K562 (cell line): ENCODE data around the gene CMTM8. TPM values are rescaled to one million over a fixed set of nuclear protein-coding genes. Genes with fewer than 3 reads are reported as not detected.

Experiments
- ATAC-seq: fragments of 200-7000 bp; cut with Tn5 transposase; 3 replicates; pipeline ENCODE4 v1.9.1; 2020; ENCODE audit warnings: moderate library complexity
- BruUV-seq: library from RNA; stranded (reverse); fragments of 400-500 nt; replicated peaks from 2 replicates; lab custom pipeline; 2021; lab: Mats Ljungman, UMichigan
- CTCF ChIA-PET: fragments of 300-600 bp; formaldehyde crosslinking; extraction: SDS; loops from one replicate; lab custom pipeline; 2021; ENCODE audit warnings: low intra/inter-chr PET ratio; lab: Yijun Ruan, JAX
- POLR2A ChIA-PET: fragments of 300-600, 350-650 bp; sonication (Branson Sonifier 250); formaldehyde crosslinking; extraction: SDS; loops from one replicate; lab custom pipeline; 2021; ENCODE audit warnings: antibody characterized with exemption, inconsistent platforms; lab: Yijun Ruan, JAX
- DNase-seq, 4 experiments: peaks; one replicate each; pipeline versions ENCODE4 v3.0.0 to v3.0.0-alpha.2; 2011 to 2018; ENCODE audit warnings: low spot score in 3 of 4, mixed read lengths in 3 of 4; ENCODE audit errors: extremely low read depth in 1 of 4
- FAIRE-seq: peaks from 2 replicates; lab custom pipeline; 2011; peaks lifted over from hg19 to GRCh38; lab: Jason Lieb, UNC
- H2AFZ ChIP-seq: 2 replicates; pipeline ENCODE4 v1.6.0; 2011; ENCODE audit warnings: low read depth, low read length, control low read depth, inconsistent platforms
- H3K27ac ChIP-seq: fragments of 200-600 bp; 3 replicates; pipeline ENCODE4 v1.8.0; 2011; ENCODE audit warnings: low read depth, mild to moderate bottlenecking, control low read depth, inconsistent platforms, low read length, moderate library complexity, mixed read lengths; ENCODE audit errors: extremely low read depth
- H3K27me3 ChIP-seq, 2 experiments: fragments of 300-600 bp in 1 of 2; 2 replicates in 1 of 2; 3 replicates in 1 of 2; pipeline versions ENCODE4 v1.6.0 to v1.8.0; 2011; ENCODE audit warnings: inconsistent platforms in 2 of 2, low read length in 2 of 2, mild to moderate bottlenecking in 1 of 2, mixed read lengths in 1 of 2, moderate library complexity in 1 of 2; ENCODE audit not compliant: control insufficient read depth in 2 of 2, insufficient read depth in 2 of 2
- H3K36me3 ChIP-seq: fragments of 300-600 bp; 3 replicates; pipeline ENCODE4 v1.8.0; 2011; ENCODE audit warnings: mild to moderate bottlenecking, low read length, inconsistent platforms; ENCODE audit not compliant: control insufficient read depth, insufficient read depth
- H3K4me1 ChIP-seq, 2 experiments: fragments of 200-600 bp in 1 of 2; replicated peaks in 1 of 2; 2 replicates in 1 of 2; 3 replicates in 1 of 2; pipeline versions ENCODE4 v1.5.1 to v1.8.0; 2011; ENCODE audit warnings: inconsistent platforms in 2 of 2, low read length in 2 of 2, mild to moderate bottlenecking in 1 of 2, mixed read lengths in 1 of 2, moderate library complexity in 1 of 2; ENCODE audit not compliant: control insufficient read depth in 2 of 2, insufficient read depth in 2 of 2
- H3K4me2 ChIP-seq: 2 replicates; pipeline ENCODE4 v1.6.1; 2011; ENCODE audit warnings: low read length, control low read depth, inconsistent platforms, mixed read lengths; ENCODE audit not compliant: insufficient read depth
- H3K4me3 ChIP-seq: fragments of 200-600 bp; sonication (generic), shearing (Covaris generic); 2 replicates; pipeline ENCODE4 v1.5.1; 2016; ENCODE audit warnings: control low read depth, inconsistent platforms
- H3K79me2 ChIP-seq: fragments of 200-600 bp; 3 replicates; pipeline ENCODE4 v1.8.0; 2011; ENCODE audit warnings: low read length, inconsistent platforms; ENCODE audit not compliant: control insufficient read depth, insufficient read depth
- H3K9ac ChIP-seq, 2 experiments: 2 replicates each; pipeline versions ENCODE4 v1.6.0 to v1.6.1; 2011; ENCODE audit warnings: low read depth in 2 of 2, low read length in 2 of 2, control low read depth in 1 of 2, inconsistent platforms in 1 of 2, mild to moderate bottlenecking in 1 of 2, mixed read lengths in 1 of 2; ENCODE audit not compliant: insufficient read depth in 1 of 2
- H3K9me1 ChIP-seq: one replicate; pipeline ENCODE4 v1.6.0; 2011; ENCODE audit warnings: inconsistent platforms, mild to moderate bottlenecking, low read length, moderate library complexity; ENCODE audit not compliant: control insufficient read depth, insufficient read depth
- H3K9me3 ChIP-seq: replicated peaks from 2 replicates; pipeline ENCODE4 v1.5.1; 2011; ENCODE audit warnings: low read depth, low read length, inconsistent platforms; ENCODE audit not compliant: control insufficient read depth, insufficient read depth
- H4K20me1 ChIP-seq: replicated peaks from 2 replicates; pipeline ENCODE4 v1.6.1; 2011; ENCODE audit warnings: low read length, inconsistent platforms, mixed read lengths; ENCODE audit not compliant: control insufficient read depth, insufficient read depth
- CTBP1 ChIP-seq: fragments of 450-650 bp; IDR thresholded peaks from 2 replicates; pipeline ENCODE4 v1.6.1; 2016; ENCODE audit warnings: borderline replicate concordance
- FOXP1 ChIP-seq: sonication (generic); formaldehyde crosslinking; IDR thresholded peaks from 2 replicates; pipeline ENCODE4 v1.8.0; 2022; ENCODE audit warnings: mild to moderate bottlenecking, missing genetic modification reagents
- MYNN ChIP-seq, 2 experiments: sonication (generic); formaldehyde crosslinking in 1 of 2; IDR thresholded peaks; 2 replicates each; pipeline versions ENCODE4 v1.5.0 to v1.6.1; 2016 to 2020; ENCODE audit warnings: antibody characterized with exemption in 1 of 2, missing genetic modification reagents in 1 of 2
- SETDB1 ChIP-seq: IDR thresholded peaks from one replicate; pipeline ENCODE4 v1.6.1; 2012; ENCODE audit warnings: low read length, control low read depth, inconsistent platforms
- TEAD4 ChIP-seq, 2 experiments: sonication (generic) in 1 of 2; formaldehyde crosslinking in 1 of 2; IDR thresholded peaks; 2 replicates each; pipeline versions ENCODE4 v1.6.1 to v1.8.0; 2012 to 2022; ENCODE audit warnings: borderline replicate concordance in 1 of 2, inconsistent platforms in 1 of 2, low read length in 1 of 2, mild to moderate bottlenecking in 1 of 2, missing genetic modification reagents in 1 of 2
- ZSCAN32 ChIP-seq: fragments of 450-650 bp; formaldehyde crosslinking; IDR thresholded peaks from 2 replicates; pipeline ENCODE4 v1.4.0; 2020; ENCODE audit warnings: mild to moderate bottlenecking, moderate library complexity
- WGBS: fragments of 100-300 bp; shearing (Covaris generic); methylation state at CpG from one replicate; pipeline ENCODE4 v1.1.6; 2016; ENCODE audit warnings: low coverage, mixed read lengths; ENCODE audit not compliant: insufficient coverage; ENCODE audit errors: missing lambda C conversion rate; 5-methylcytosine and 5-hydroxymethylcytosine counted together
- in situ Hi-C: fragments of 300-500 bp; cut with MboI; formaldehyde crosslinking; loops from 4 replicates; pipeline ENCODE4 v1.15.0; 2018; ENCODE audit warnings: inconsistent platforms, mixed read lengths
- intact Hi-C: fragments of 100-400 bp; cut with micrococcal nuclease; formaldehyde crosslinking; loops from 2 replicates; pipeline ENCODE4 v1.14.2; 2022
- polyA plus RNA-seq, 8 experiments: library from polyadenylated mRNA; depleted of rRNA in 4 of 8; stranded (reverse) in 5 of 8; unstranded in 3 of 8; fragments of >200 nt; fragmentation: Nextera tagmentation in 2 of 8; fragmentation: Illumina TruSeq in 1 of 8; extraction: Ambion mirVana in 2 of 8; extraction: Trizol in 1 of 8; gene quantifications; 2 replicates each; pipeline versions ENCODE4 v1.2.1 to v1.2.3, GENCODE V29; 2011 to 2014; ENCODE audit warnings: inconsistent platforms in 1 of 8, missing spikeins in 1 of 8
- total RNA-seq, 7 experiments: library from RNA; depleted of rRNA in 6 of 7; stranded (reverse); fragments of >200 nt in 6 of 7; fragmentation: Illumina TruSeq in 2 of 7; extraction: Trizol in 2 of 7; gene quantifications; 2 replicates each; pipeline versions ENCODE4 v1.2.1 to v1.2.3, GENCODE V29; 2011 to 2021; ENCODE audit warnings: low replicate concordance in 1 of 7

CMTM8 gene
- total and polyA plus RNA-seq, 9 of the 15 experiments (the other 6 are each of a cell fraction or from before 2014, with no cell fraction given), result not detected

DNA sequence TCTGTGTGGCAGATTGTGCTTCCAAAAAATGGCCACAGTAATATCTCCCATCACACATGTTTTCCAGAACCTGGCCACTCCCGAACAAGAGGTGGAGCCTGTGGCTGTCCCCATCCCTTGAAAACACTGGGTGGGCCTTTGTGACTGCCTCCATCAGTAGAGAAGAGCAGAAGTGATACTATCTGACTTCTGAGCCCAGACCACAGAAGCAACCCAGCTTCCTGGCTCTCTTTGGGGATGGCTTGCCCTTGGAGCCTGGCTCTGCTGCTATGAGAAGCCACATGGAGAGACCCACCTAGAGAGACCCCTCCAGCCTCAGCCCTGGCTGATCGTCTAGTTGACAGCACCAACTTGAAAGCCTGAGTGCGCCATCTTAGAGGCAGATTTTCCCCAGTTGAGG, 39.8 kb upstream of the CMTM8 start (continued):
- TF ChIP-seq TEAD4 (IDR thresholded peaks at IDR 0.05; ENCODE audit: low read length) (no peak), TEAD4 (CRISPR knock-in tag; IDR thresholded peaks at IDR 0.05; ENCODE audit: borderline replicate concordance) (no peak), SETDB1 (no peak)

DNA sequence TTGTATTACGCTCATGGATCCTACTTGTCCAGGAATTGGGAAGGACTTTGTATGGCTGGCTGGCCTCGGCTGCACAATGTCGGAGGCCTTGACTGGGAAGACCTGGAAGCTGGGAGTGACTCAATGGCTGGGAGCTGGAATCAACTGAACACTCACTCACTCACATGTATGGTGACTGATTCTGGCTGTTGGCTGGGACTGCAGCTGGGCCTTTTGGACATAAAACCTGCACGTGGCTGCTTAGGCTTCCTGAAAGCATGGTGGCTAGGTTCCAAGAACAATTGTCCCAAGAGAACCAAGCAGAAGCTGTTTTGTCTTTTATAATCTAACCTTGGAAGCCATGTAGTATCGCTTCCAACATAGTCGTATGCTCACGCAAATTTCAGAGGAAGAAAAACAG, 38.0 kb upstream of the CMTM8 start:
- no peaks in the 10 kb centered on the region for H3K9me1 ChIP-seq
- H3K9ac ChIP-seq, result no peak overlapping the region
- 7% methylated on average over 7 of the region's 7 CpGs for WGBS
- no peak overlapping the region for H3K4me3 ChIP-seq
- H2AFZ ChIP-seq, result no peak overlapping the region
- H3K4me2 ChIP-seq, result no peak overlapping the region
- H3K4me1 ChIP-seq, result no peaks in the 10 kb centered on the region
- in situ Hi-C loops (no loop called here), intact Hi-C loops (no loop called here)
- no peaks in the 10 kb centered on the region for H4K20me1 ChIP-seq
- no peaks in the 10 kb centered on the region for H3K9me3 ChIP-seq
- no peak for FAIRE-seq
- H3K79me2 ChIP-seq, result no peaks in the 10 kb centered on the region
- CTCF ChIA-PET, result no interaction called here
- no peaks in the 10 kb centered on the region for H3K36me3 ChIP-seq
- no peak for TF ChIP-seq CTBP1
- TF ChIP-seq FOXP1, result no peak
- TF ChIP-seq MYNN (IDR thresholded peaks at IDR 0.05), result no peak
- no peak for TF ChIP-seq MYNN (CRISPR knock-in tag; IDR thresholded peaks at IDR 0.05)
- no peak for TF ChIP-seq ZSCAN32 (CRISPR knock-in tag)
- H3K27me3 ChIP-seq, result peaks cover 3 to 36% of the 10 kb centered on the region in 2 experiments; a peak in 3 of 5 replicates
- DNase-seq, result no peak
- ATAC-seq, result no peak
- POLR2A ChIA-PET, result interaction anchor here (1.1 kb wide), 1 partner anchor 17 kb away, joined by 3 read pairs; no protein-coding TSS in a partner anchor
- no TSS peak for BruUV-seq
- H3K27ac ChIP-seq, result no peak overlapping the region
